NCI-H1092 (cell line): ENCODE data around the gene SLC2A13.
"Not testable (repeated sequence)": the region's sequence is repeated elsewhere in the genome, so short reads cannot be mapped to it uniquely, and the experiment has no call there.

ENCODE experiments used
- DNase-seq: peaks from one replicate; lab custom pipeline; 2025; lab: John Stamatoyannopoulos, UW

The SLC2A13 gene

DNA sequence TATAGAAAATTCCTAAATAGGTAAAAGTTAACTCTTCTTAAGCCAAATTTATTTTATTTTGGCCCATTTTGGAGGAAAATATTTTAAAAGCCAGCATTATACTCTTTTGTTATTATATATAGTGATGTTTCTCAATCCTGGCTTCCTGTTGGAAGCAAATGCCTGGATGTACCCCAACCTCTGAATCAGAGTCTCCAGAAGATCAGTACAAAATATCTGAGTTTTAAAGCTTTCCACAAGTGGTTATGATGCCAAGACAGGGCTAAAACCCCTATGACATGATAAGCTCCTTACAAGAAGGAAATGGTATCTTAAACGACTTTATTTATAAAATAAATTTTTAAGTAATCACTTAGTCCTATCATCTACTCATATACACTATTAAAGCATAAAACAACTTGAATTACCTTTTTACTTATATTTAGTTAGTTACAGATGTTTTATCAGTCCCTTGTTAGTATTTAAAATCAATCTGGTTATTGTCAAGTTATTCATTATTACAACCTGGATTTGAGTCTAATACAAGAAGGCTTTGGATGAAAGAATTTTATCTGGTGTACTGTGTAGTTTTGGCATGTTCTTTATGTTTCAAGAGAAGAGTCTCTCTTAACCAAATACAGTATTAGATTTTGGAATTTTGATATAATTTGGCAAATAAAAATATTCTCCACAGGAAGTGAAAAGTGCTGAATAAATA, 238.1 kb downstream of the SLC2A13 start:
- no peak for DNase-seq

DNA sequence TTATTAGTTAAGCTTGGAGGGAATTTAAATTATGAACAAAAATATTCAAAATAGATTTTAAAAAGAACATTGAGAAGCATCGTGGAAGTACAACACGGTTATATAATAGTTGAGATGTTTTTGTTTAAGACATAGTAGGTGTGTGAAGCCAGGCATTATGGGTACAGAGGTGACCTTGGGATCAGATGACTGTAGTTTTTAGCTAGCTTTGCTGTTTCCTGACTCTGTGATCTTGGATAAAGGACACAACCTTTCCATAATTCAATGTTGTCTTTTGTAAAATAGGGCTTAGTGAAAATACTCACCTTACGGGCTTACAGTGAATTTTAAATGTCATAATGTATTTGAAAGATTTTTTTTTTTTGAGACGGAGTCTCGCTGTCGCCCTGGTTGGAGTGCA, 239.7 kb downstream of the SLC2A13 start:
- DNase-seq: no peak

DNA sequence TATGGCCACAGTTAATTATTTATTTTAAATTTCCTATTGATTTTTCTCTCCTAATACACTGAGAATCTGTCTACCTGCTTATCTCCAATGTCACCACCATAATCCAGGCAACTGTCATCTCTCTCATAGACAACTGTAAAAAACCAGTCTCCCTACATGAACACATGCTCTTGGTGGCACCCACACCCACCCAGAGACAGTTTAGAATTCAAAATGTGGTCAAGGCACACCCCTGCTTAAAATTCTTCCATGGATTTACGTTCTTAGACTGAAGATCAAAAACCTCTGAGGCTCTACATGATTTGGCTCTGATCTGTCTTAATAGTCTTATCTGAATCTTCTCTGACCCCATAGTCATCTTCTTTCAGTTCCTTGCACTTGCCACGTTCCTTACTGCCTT, 245.2 kb downstream of the SLC2A13 start:
- DNase-seq: no peak

GRCh38 chr12:39853003-39853402, 252.9 kb downstream of the SLC2A13 start:
- no peak for DNase-seq

GRCh38 chr12:39852346-39852745, 253.5 kb downstream of the SLC2A13 start:
- no peak for DNase-seq

- not testable (repeated sequence) for DNase-seq
Measured at GRCh38 chr12:39848218-39848617, 257.7 kb downstream of the SLC2A13 start.

- DNase-seq: no peak
Measured at GRCh38 chr12:39846971-39847650, 258.8 kb downstream of the SLC2A13 start.

GRCh38 chr12:39846304-39846703, 259.6 kb downstream of the SLC2A13 start:
- no peak for DNase-seq

GRCh38 chr12:39840422-39840821, 265.5 kb downstream of the SLC2A13 start:
- no peak for DNase-seq

DNA sequence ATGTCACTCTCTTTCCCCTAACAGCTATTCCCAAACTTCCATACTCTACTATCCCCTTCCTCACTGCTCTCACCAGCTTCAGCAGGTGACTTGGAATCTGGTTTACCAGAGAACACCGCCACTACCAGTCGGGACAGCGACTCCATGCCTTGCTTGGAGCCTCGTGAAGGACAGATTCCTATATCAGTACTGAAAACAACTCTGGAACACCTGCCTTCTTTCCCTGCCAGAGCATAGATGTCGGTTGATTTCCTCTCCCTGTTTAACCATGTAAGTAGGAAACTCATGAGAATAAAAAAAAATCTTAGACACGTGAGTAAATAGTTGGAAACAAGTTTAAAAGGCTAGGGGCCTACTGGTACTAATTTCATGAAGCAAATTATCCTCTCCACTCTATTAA, 266.8 kb downstream of the SLC2A13 start:
- DNase-seq: no peak

- DNase-seq: no peak
Measured at GRCh38 chr12:39835517-39836489, 270.1 kb downstream of the SLC2A13 start.

DNA sequence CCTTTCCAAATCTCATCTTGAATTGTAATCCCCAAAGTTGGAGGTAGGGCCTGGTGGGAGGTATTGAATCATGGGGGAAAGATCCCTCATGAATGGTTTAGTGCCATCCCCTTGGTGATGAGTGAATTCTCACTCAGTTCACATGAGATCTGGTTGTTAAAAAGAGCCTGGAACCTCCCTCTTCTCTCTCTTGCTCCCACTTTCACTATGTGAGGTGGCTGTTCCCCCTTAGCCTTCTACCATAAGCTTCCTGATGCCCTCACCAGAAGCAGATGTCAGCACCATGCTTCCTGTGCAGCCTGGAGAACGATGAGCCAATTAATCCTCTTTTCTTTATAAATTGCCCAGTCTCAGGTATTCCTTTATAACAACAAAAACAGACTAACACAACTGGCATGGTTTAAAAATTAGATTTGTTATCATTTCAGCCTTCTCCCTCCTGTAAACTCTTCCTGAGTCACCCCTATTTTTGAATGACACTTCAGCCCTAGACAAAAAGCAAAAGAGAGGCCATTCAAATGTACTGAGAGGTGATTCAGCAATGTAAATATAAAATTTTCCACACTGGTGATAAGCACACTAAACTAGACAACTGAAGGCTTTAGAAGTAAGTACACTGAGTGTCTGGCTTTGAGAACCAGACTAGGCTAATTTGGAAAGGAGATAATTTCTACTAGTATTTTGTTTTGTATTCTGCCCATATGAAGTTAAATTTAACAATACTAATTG, 274.1 kb downstream of the SLC2A13 start:
- no peak for DNase-seq

DNA sequence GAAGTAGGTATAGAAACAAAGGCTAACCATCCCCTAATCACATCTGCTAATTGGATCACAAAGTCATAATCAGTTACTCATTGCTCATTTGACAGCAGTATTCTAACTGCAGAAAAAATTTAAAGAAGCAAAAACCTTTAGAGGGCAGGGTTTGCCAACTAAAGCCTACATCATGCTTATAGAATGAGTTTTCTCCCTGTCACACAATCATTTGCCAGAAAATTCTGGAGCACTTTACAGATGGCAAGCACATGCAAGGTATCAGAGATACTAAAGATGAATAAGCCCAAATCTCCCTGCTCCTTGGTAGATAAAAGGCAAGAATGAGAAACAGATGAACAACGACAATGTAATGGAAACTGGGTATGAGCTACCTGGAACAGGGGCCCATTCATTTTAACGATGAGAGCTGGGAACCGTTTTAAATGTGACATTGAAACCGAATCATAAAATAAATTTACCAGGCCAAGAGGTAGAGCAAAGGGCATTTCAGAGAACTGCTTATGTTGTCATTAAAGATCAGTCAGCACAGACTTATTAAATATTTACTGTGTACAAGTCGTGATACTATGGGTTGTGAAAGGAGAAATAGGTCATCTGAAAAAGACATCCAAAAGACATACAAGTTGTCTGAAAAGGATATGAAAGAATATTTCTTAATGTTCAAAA, 274.9 kb downstream of the SLC2A13 start:
- DNase-seq: no peak

GRCh38 chr12:39830171-39830570, 275.7 kb downstream of the SLC2A13 start:
- no peak for DNase-seq

- DNase-seq: no peak
Measured at GRCh38 chr12:39824505-39825212, 281.2 kb downstream of the SLC2A13 start.

DNA sequence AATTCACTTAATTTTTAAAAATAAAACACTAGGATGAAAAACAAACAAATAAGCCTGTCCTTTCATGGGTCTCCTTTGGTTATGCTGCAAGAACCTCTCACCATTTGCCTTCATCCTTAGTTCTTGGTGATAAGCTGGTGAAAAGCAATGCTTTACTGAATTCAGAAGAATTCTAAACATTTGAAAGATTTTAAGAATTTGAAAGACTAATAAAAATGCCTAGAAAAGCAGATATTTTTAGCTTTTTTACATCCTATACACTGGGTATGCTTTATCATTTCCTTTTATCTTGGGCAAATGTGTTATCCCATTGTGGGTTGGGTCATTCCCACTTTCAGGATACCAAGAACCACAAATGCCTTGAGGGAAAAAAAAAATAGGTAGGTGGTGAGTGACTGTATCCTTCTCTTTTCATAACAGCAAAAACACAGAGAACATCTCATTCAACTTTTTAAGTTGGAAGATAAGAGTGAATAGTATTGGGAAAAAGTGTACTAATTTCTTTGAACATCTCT, 289.2 kb downstream of the SLC2A13 start:
- DNase-seq: no peak

DNA sequence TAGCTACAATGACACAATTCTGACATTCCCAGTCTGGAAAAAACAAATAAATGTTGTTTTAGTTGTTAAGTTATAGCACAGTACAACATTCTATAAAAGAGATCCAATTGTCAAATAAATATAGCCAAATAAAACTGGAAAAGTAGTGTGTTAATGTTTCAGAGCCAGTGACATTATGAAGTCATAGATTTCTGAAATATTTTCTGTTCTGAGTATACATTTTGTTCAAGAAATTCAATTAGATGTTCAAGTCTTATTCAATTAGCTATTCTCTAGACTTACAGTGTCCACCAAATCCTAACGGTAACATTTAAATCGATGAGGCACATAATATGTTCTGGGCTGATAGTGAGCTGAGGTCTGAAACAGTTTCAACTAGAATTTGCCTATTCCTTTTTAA, 290.1 kb downstream of the SLC2A13 start:
- DNase-seq: no peak

- DNase-seq: no peak
Measured at GRCh38 chr12:39814626-39815025, 291.3 kb downstream of the SLC2A13 start.

DNA sequence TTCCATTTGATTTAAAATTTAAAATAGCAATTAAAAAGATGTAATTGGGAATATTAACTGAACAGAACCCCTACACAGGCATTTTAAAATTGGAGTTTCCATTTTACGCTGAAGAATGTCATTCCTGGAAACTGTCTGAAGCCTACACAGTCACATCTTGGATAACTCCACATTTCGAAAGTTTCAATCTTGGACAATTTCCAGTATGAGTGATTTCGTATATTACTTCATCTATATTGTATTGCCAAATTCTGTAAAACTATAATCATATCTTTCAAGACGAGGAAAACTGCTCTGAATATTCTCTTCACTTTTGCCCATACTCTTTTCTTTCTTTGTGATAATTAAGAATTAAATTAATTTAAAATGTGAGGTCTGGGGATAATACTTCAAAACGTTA, 292.1 kb downstream of the SLC2A13 start:
- DNase-seq: no peak

- not testable (repeated sequence) for DNase-seq
Measured at GRCh38 chr12:39812456-39812855, 293.4 kb downstream of the SLC2A13 start.
